PC-9 (cell line): ENCODE results near the gene TGFBI.

Experiments used
- CTCF ChIP-seq: fragments of 200-600 bp; sonication (generic); conservative IDR thresholded peaks from 2 replicates; pipeline ENCODE4 v1.6.1; 2017; ENCODE audit warnings: mixed run types, antibody characterized with exemption, mild to moderate bottlenecking, moderate library complexity
- EZH2 ChIP-seq: fragments of 200-600 bp; sonication (generic); IDR thresholded peaks from 2 replicates; pipeline ENCODE4 v1.8.0; 2017; ENCODE audit warnings: antibody characterized with exemption, low read depth

GRCh38 chr5:136061630-136062365 is 33.0 kb downstream of the TGFBI start:
- TF ChIP-seq CTCF (no peak), EZH2 (no peak)
